ENCODE data around the gene RND2. TPM values are rescaled to one million over a fixed set of nuclear protein-coding genes. Genes with fewer than 3 reads are reported as not detected.
"Not testable (repeated sequence)": the region's sequence is repeated elsewhere in the genome, so short reads cannot be mapped to it uniquely, and the experiment has no call there.

The RND2 gene
- total RNA-seq, 8 experiments from 2014 or later = 0.66 to 27.3 (median 19.9) TPM

- in situ Hi-C loops (cut with MboI; ENCODE audit: low pct_unique_long_range_greater_than_20kb in 2 of 9, low sequenced_read_pairs in 9 of 9, unreplicated experiment in 9 of 9) = no loop called here
- 83 to 100% (median 95%) methylated on average over 1 to 5 of the region's 5 CpGs; no CpG with 5 or more reads in 4 of the 10 experiments for WGBS, 10 experiments
- ATAC-seq (replicated peaks in 6 of 8) = no peak
- H3K27ac ChIP-seq = no peak overlapping the region
- no peak overlapping the region for H3K4me3 ChIP-seq
- H3K4me1 ChIP-seq (replicated peaks in 1 of 2) = peaks cover 0 to 6% of the 10 kb centered on the region in 2 donors
Observed at GRCh38 chr17:42992872-42993271, 32.2 kb upstream of the RND2 start.

GRCh38 chr17:42993913-42994312 is 31.1 kb upstream of the RND2 start:
- H3K27ac ChIP-seq; H3K4me1 ChIP-seq (replicated peaks in 1 of 2); in situ Hi-C loops (cut with MboI; ENCODE audit: low pct_unique_long_range_greater_than_20kb in 2 of 9, low sequenced_read_pairs in 9 of 9, unreplicated experiment in 9 of 9); ATAC-seq (replicated peaks in 6 of 8); H3K4me3 ChIP-seq: not testable (repeated sequence)
- WGBS, 10 experiments = 20 to 100% (median 82%) methylated on average over 1 to 10 of the region's 10 CpGs; no CpG with 5 or more reads in 2 of the 10 experiments

- Histone ChIP-seq H3K4me1 (replicated peaks in 1 of 2) (peaks cover 10 to 13% of the 10 kb centered on the region in 2 donors), H3K4me3 (peak overlapping the region; percentile 2 to 75 (median 25)), H3K27ac (peak overlapping the region in 1 of 2 donors; percentile 49)
- in situ Hi-C loops (cut with MboI; ENCODE audit: low pct_unique_long_range_greater_than_20kb in 2 of 9, low sequenced_read_pairs in 9 of 9, unreplicated experiment in 9 of 9) = no loop called here
- 0 to 43% (median 27%) methylated on average over 1 to 5 of the region's 5 CpGs; no CpG with 5 or more reads in 1 of the 10 experiments for WGBS, 10 experiments
- peak in 2 of 8 experiments; percentile 0 to 1 for ATAC-seq (replicated peaks in 6 of 8)
Observed at GRCh38 chr17:42997390-42997983, 27.5 kb upstream of the RND2 start.

- 0 to 7% (median 0%) methylated on average over 1 to 27 of the region's 49 CpGs; no CpG with 5 or more reads in 1 of the 10 experiments for WGBS, 10 experiments
- peak within 1 kb of the TSS; percentile 49 to 75 (median 60) for H3K4me3 ChIP-seq
- peaks cover 10 to 13% of the 10 kb centered on the region in 2 donors for H3K4me1 ChIP-seq (replicated peaks in 1 of 2)
- ATAC-seq (replicated peaks in 6 of 8) = peak; percentile 86 to 98 (median 96)
- peak within 1 kb of the TSS; percentile 72 to 94 for H3K27ac ChIP-seq
- in situ Hi-C loops (cut with MboI; ENCODE audit: low pct_unique_long_range_greater_than_20kb in 2 of 9, low sequenced_read_pairs in 9 of 9, unreplicated experiment in 9 of 9) = no loop called here
Observed at GRCh38 chr17:42997984-42998938, 26.8 kb upstream of the RND2 start, which contains the start of gene RPL27. RPL27 (plus strand) TSS chr17:42998419; CDS start chr17:42998751, 332 bp downstream.

GRCh38 chr17:42999003-42999525 is 26.0 kb upstream of the RND2 start:
- Histone ChIP-seq H3K27ac (peak overlapping the region; percentile 72 to 94), H3K4me1 (replicated peaks in 1 of 2) (peaks cover 10 to 13% of the 10 kb centered on the region in 2 donors), H3K4me3 (peak overlapping the region; percentile 49 to 75 (median 60))
- WGBS, 10 experiments = 2 to 33% (median 9%) methylated on average over 1 to 9 of the region's 10 CpGs; no CpG with 5 or more reads in 3 of the 10 experiments
- in situ Hi-C loops (cut with MboI; ENCODE audit: low pct_unique_long_range_greater_than_20kb in 2 of 9, low sequenced_read_pairs in 9 of 9, unreplicated experiment in 9 of 9) = no loop called here
- ATAC-seq (replicated peaks in 6 of 8) = no peak

GRCh38 chr17:43000894-43001293 is 24.1 kb upstream of the RND2 start:
- H3K4me1 ChIP-seq (replicated peaks in 1 of 2) = peaks cover 10 to 13% of the 10 kb centered on the region in 2 donors
- WGBS, 10 experiments = 80 to 100% (median 94%) methylated on average over 2 to 8 of the region's 13 CpGs; no CpG with 5 or more reads in 6 of the 10 experiments
- not testable (repeated sequence) for H3K27ac ChIP-seq; ATAC-seq (replicated peaks in 6 of 8); H3K4me3 ChIP-seq
- in situ Hi-C loops (cut with MboI; ENCODE audit: low pct_unique_long_range_greater_than_20kb in 2 of 9, low sequenced_read_pairs in 9 of 9, unreplicated experiment in 9 of 9) = loop anchor here in 1 of 9 experiments (25.0 kb wide), 1 partner anchor 336 kb away; no protein-coding TSS in a partner anchor

GRCh38 chr17:43003542-43004172 is 21.4 kb upstream of the RND2 start:
- WGBS, 10 experiments = 60 to 100% (median 96%) methylated on average over 1 to 3 of the region's 5 CpGs; no CpG with 5 or more reads in 4 of the 10 experiments
- in situ Hi-C loops (cut with MboI; ENCODE audit: low pct_unique_long_range_greater_than_20kb in 2 of 9, low sequenced_read_pairs in 9 of 9, unreplicated experiment in 9 of 9) = loop anchor here in 1 of 9 experiments (25.0 kb wide), 1 partner anchor 334 kb away; no protein-coding TSS in a partner anchor
- Histone ChIP-seq H3K4me1 (replicated peaks in 1 of 2) (peaks cover 7 to 10% of the 10 kb centered on the region in 2 donors), H3K27ac (no peak overlapping the region), H3K4me3 (no peak overlapping the region)
- peak in 3 of 8 experiments; percentile 1 to 11 (median 7) for ATAC-seq (replicated peaks in 6 of 8)

- peak; percentile 70 to 85 (median 80) for ATAC-seq (replicated peaks in 6 of 8)
- whole genome bisulfite sequencing, 10 experiments = 0 to 70% (median 25%) methylated on average over 1 to 10 of the region's 18 CpGs; no CpG with 5 or more reads in 3 of the 10 experiments
- Histone ChIP-seq H3K27ac (peak within 1 kb of the TSS; percentile 48 to 49), H3K4me1 (replicated peaks in 1 of 2) (no peaks in the 10 kb centered on the region), H3K4me3 (peak within 1 kb of the TSS in 3 of 5 donors; percentile 17 to 24 (median 22))
- in situ Hi-C loops (cut with MboI; ENCODE audit: low pct_unique_long_range_greater_than_20kb in 2 of 9, low sequenced_read_pairs in 9 of 9, unreplicated experiment in 9 of 9) = loop anchor here in 1 of 9 experiments (25.0 kb wide), 1 partner anchor 330 kb away; no protein-coding TSS in a partner anchor
Observed at GRCh38 chr17:43006639-43007551, 18.1 kb upstream of the RND2 start, which contains the start of gene IFI35. IFI35 (plus strand) TSS chr17:43006784; CDS start chr17:43006948, 164 bp downstream.

- Histone ChIP-seq H3K4me3 (no peak overlapping the region), H3K4me1 (replicated peaks in 1 of 2) (peaks cover 0 to 17% of the 10 kb centered on the region in 2 donors), H3K27ac (no peak overlapping the region)
- in situ Hi-C loops (cut with MboI; ENCODE audit: low pct_unique_long_range_greater_than_20kb in 2 of 9, low sequenced_read_pairs in 9 of 9, unreplicated experiment in 9 of 9) = loop anchor here in 1 of 9 experiments (25.0 kb wide), 1 partner anchor 327 kb away; no protein-coding TSS in a partner anchor
- WGBS, 10 experiments = 60 to 94% (median 84%) methylated on average over 1 to 5 of the region's 5 CpGs
- no peak for ATAC-seq (replicated peaks in 6 of 8)
Observed at GRCh38 chr17:43010667-43011308, 14.2 kb upstream of the RND2 start.

GRCh38 chr17:43011728-43012472 is 13.1 kb upstream of the RND2 start:
- Histone ChIP-seq H3K4me3 (no peak overlapping the region), H3K4me1 (replicated peaks in 1 of 2) (peaks cover 0 to 22% of the 10 kb centered on the region in 2 donors), H3K27ac (no peak overlapping the region)
- WGBS, 10 experiments = 53 to 100% (median 85%) methylated on average over 1 to 6 of the region's 15 CpGs; no CpG with 5 or more reads in 2 of the 10 experiments
- ATAC-seq (replicated peaks in 6 of 8) = no peak
- in situ Hi-C loops (cut with MboI; ENCODE audit: low pct_unique_long_range_greater_than_20kb in 2 of 9, low sequenced_read_pairs in 9 of 9, unreplicated experiment in 9 of 9) = loop anchor here in 1 of 9 experiments (25.0 kb wide), 1 partner anchor 325 kb away; no protein-coding TSS in a partner anchor
